IMR-90 (cell line): Measurements from ENCODE around the gene GRIK3.

Experiments
- CEBPB ChIP-seq: IDR thresholded peaks from 2 replicates; pipeline ENCODE4 v1.6.1; 2012; ENCODE audit warnings: low read depth, low read length, improper control_type of control experiment
- MXI1 ChIP-seq: IDR thresholded peaks from 2 replicates; pipeline ENCODE4 v1.6.1; 2012; ENCODE audit warnings: low read depth, mild to moderate bottlenecking, low read length, moderate library complexity, borderline replicate concordance
- POLR2A ChIP-seq: IDR thresholded peaks from 2 replicates; pipeline ENCODE4 v1.6.1; 2012; ENCODE audit warnings: mild to moderate bottlenecking, low read depth, low read length
- RAD21 ChIP-seq: IDR thresholded peaks from 2 replicates; pipeline ENCODE4 v1.6.1; 2012; ENCODE audit warnings: low read length, improper control_type of control experiment
- RCOR1 ChIP-seq: IDR thresholded peaks from 2 replicates; pipeline ENCODE4 v1.6.1; 2012; ENCODE audit warnings: mild to moderate bottlenecking, low read length, improper control_type of control experiment; ENCODE audit not compliant: insufficient replicate concordance
- SMC3 ChIP-seq: fragments of 150-350 bp; IDR thresholded peaks from 2 replicates; pipeline ENCODE4 v1.6.1; 2016; ENCODE audit warnings: low read depth, mild to moderate bottlenecking, antibody characterized with exemption, low read length, moderate library complexity
- TF ChIP-seq, protein P1 (sequence below): conservative IDR thresholded peaks from 2 replicates; pipeline ENCODE4 v1.5.1; 2012; ENCODE audit warnings: mild to moderate bottlenecking, low read depth, low read length, improper control_type of control experiment

DNA sequence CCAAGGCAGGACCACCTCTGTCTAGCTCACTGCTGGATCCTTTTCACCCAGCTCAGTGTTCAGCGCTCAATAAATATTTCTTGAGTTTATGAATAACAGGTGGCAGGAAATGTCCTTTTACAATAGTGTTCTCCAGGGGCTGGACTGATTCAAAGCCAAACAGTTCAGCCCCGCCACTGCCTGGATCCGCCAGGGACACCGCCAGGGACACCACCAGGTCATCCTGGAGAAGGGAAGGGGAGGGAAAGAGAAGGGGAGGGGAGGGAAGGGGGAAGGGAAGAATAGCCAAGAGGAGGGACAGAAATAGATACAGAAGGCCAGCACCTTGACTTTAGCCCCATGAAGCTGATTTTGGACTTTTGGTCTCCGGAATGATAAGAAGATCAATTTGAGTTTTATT lies 255.6 kb downstream of the GRIK3 start:
- TF ChIP-seq, protein P1, sequence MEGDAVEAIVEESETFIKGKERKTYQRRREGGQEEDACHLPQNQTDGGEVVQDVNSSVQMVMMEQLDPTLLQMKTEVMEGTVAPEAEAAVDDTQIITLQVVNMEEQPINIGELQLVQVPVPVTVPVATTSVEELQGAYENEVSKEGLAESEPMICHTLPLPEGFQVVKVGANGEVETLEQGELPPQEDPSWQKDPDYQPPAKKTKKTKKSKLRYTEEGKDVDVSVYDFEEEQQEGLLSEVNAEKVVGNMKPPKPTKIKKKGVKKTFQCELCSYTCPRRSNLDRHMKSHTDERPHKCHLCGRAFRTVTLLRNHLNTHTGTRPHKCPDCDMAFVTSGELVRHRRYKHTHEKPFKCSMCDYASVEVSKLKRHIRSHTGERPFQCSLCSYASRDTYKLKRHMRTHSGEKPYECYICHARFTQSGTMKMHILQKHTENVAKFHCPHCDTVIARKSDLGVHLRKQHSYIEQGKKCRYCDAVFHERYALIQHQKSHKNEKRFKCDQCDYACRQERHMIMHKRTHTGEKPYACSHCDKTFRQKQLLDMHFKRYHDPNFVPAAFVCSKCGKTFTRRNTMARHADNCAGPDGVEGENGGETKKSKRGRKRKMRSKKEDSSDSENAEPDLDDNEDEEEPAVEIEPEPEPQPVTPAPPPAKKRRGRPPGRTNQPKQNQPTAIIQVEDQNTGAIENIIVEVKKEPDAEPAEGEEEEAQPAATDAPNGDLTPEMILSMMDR = no peak
- TF ChIP-seq MXI1 (no peak), SMC3 (no peak), RCOR1 (no peak), POLR2A (no peak), CEBPB (no peak), RAD21 (no peak)
